CD4-positive, alpha-beta T cell treated with Interleukin-1 beta for 1 hour (primary cell): ENCODE data around the gene HOXD10.

ENCODE experiments used
- DNase-seq, 2 donors: peaks; one replicate each; pipeline ENCODE4 v3.0.0-alpha.2; 2020 to 2022

Gene HOXD10

GRCh38 chr2:176152350-176153181 lies 36.0 kb downstream of the HOXD10 start:
- no peak for DNase-seq

GRCh38 chr2:176154576-176155252 lies 38.1 kb downstream of the HOXD10 start:
- no peak for DNase-seq

GRCh38 chr2:176155356-176156044 lies 38.9 kb downstream of the HOXD10 start:
- no peak for DNase-seq

GRCh38 chr2:176156301-176156806 lies 39.8 kb downstream of the HOXD10 start:
- no peak for DNase-seq

- DNase-seq, result no peak
Measured at GRCh38 chr2:176156807-176157498, 40.4 kb downstream of the HOXD10 start, which contains the start of gene HOXD3. HOXD3 (plus strand) TSS chr2:176157307; CDS start chr2:176169115, 11,808 bp downstream.

GRCh38 chr2:176157499-176158185 lies 41.1 kb downstream of the HOXD10 start:
- DNase-seq, result no peak

- no peak for DNase-seq
Measured at GRCh38 chr2:176158186-176158591, 41.6 kb downstream of the HOXD10 start.

GRCh38 chr2:176158855-176159662 lies 42.5 kb downstream of the HOXD10 start:
- DNase-seq, result no peak

GRCh38 chr2:176159663-176160250 lies 43.2 kb downstream of the HOXD10 start:
- no peak for DNase-seq

- DNase-seq, result no peak
Measured at GRCh38 chr2:176160251-176160985, 43.8 kb downstream of the HOXD10 start.

- no peak for DNase-seq
Measured at GRCh38 chr2:176160986-176161824, 44.6 kb downstream of the HOXD10 start.

- DNase-seq, result no peak
Measured at GRCh38 chr2:176161825-176162626, 45.4 kb downstream of the HOXD10 start.

- DNase-seq, result no peak
Measured at GRCh38 chr2:176162911-176163671, 46.5 kb downstream of the HOXD10 start.

GRCh38 chr2:176163672-176164056 lies 47.1 kb downstream of the HOXD10 start:
- no peak for DNase-seq

- no peak for DNase-seq
Measured at GRCh38 chr2:176164201-176164600, 47.6 kb downstream of the HOXD10 start.

GRCh38 chr2:176164611-176165369 lies 48.2 kb downstream of the HOXD10 start:
- DNase-seq, result no peak
